Caco-2 (cell line): Measurements from ENCODE around the gene COPZ1. TPM values are rescaled to one million over a fixed set of nuclear protein-coding genes. Genes with fewer than 3 reads are reported as not detected.
"Not testable (repeated sequence)": the region's sequence is repeated elsewhere in the genome, so short reads cannot be mapped to it uniquely, and the experiment has no call there.

Source experiments
- BruUV-seq: library from RNA; stranded (reverse); fragments of 400-500 nt; replicated peaks from 2 replicates; lab custom pipeline; 2021; lab: Mats Ljungman, UMichigan
- CTCF ChIA-PET: fragments of 300-600 bp; sonication (Branson Sonifier 250); formaldehyde crosslinking; loops from one replicate; lab custom pipeline; 2022; ENCODE audit warnings: antibody characterized with exemption; lab: Charles Lee
- POLR2A ChIA-PET: fragments of 300-600 bp; sonication (Branson Sonifier 250); formaldehyde crosslinking; loops from one replicate; lab custom pipeline; 2022; ENCODE audit warnings: antibody characterized with exemption; lab: Charles Lee
- DNase-seq, 2 experiments: peaks; one replicate each; pipeline versions ENCODE4 v3.0.0 to v3.0.0-alpha.2; 2020 to 2022
- H3K27me3 ChIP-seq: replicated peaks from 2 replicates; pipeline ENCODE4 v1.6.0; 2011; ENCODE audit warnings: low read length; ENCODE audit not compliant: control insufficient read depth, insufficient read depth
- H3K36me3 ChIP-seq: 2 replicates; pipeline ENCODE4 v1.5.1; 2011; ENCODE audit warnings: low read length; ENCODE audit not compliant: control insufficient read depth, insufficient read depth
- H3K4me1 ChIP-seq: fragments of 250-450 bp; sonication (Bioruptor Pico); 2 replicates; pipeline ENCODE4 v1.5.1; 2020; ENCODE audit warnings: mild to moderate bottlenecking
- H3K4me3 ChIP-seq: 2 replicates; pipeline ENCODE4 v1.5.1; 2011; ENCODE audit warnings: low read depth, mild to moderate bottlenecking, control low read depth, low read length
- H3K9me3 ChIP-seq: fragments of 250-450 bp; sonication (Bioruptor Pico); 2 replicates; pipeline ENCODE4 v1.5.1; 2020; ENCODE audit warnings: mild to moderate bottlenecking, moderate library complexity
- H3K27ac Mint-ChIP-seq: one replicate; pipeline ENCODE4 v1.8.0; 2022; ENCODE audit warnings: mixed read lengths; ENCODE audit not compliant: unreplicated experiment
- H3K27me3 Mint-ChIP-seq: one replicate; pipeline ENCODE4 v1.8.0; 2022; ENCODE audit warnings: mixed read lengths; ENCODE audit not compliant: insufficient read depth, unreplicated experiment
- H3K36me3 Mint-ChIP-seq: one replicate; pipeline ENCODE4 v1.8.0; 2022; ENCODE audit warnings: mild to moderate bottlenecking, mixed read lengths; ENCODE audit not compliant: insufficient read depth, unreplicated experiment
- H3K4me1 Mint-ChIP-seq: one replicate; pipeline ENCODE4 v1.8.0; 2022; ENCODE audit warnings: low read depth, mixed read lengths; ENCODE audit not compliant: unreplicated experiment
- H3K4me3 Mint-ChIP-seq: one replicate; pipeline ENCODE4 v1.8.0; 2022; ENCODE audit warnings: mild to moderate bottlenecking, moderate library complexity, mixed read lengths; ENCODE audit not compliant: unreplicated experiment
- H3K9me3 Mint-ChIP-seq: one replicate; pipeline ENCODE4 v1.8.0; 2022; ENCODE audit warnings: mixed read lengths; ENCODE audit not compliant: unreplicated experiment
- CTCF ChIP-seq, 2 experiments: fragments of 200-600 bp in 1 of 2; IDR thresholded peaks; 1 replicate in 1 of 2; 2 replicates in 1 of 2; pipeline versions ENCODE4 v1.5.1 to v1.8.0; 2011 to 2022; ENCODE audit warnings: antibody characterized with exemption in 1 of 2, control low read depth in 1 of 2, inconsistent platforms in 1 of 2, low read depth in 1 of 2, low read length in 1 of 2, mild to moderate bottlenecking in 1 of 2, moderate library complexity in 1 of 2; ENCODE audit not compliant: insufficient read depth in 1 of 2, severe bottlenecking in 1 of 2, unreplicated experiment in 1 of 2
- intact Hi-C: fragments of 100-400 bp; cut with micrococcal nuclease; formaldehyde crosslinking; loops from one replicate; pipeline ENCODE4 v1.10.0; 2022; ENCODE audit not compliant: unreplicated experiment
- total RNA-seq: library from RNA; stranded (reverse); gene quantifications from 2 replicates; pipeline ENCODE4 v1.2.3, GENCODE V29; 2022

The COPZ1 gene
- total RNA-seq, 1 experiment from 2014 or later, result 129 TPM

- no peaks in the 10 kb centered on the region for H3K9me3 Mint-ChIP-seq
- intact Hi-C loops, result no loop called here
Observed at GRCh38 chr12:54282949-54283593, 41.9 kb upstream of the COPZ1 start.

GRCh38 chr12:54284070-54284780, 40.7 kb upstream of the COPZ1 start:
- H3K4me3 Mint-ChIP-seq, H3K27ac Mint-ChIP-seq, BruUV-seq, intact Hi-C loops, H3K9me3 Mint-ChIP-seq, H3K27me3 Mint-ChIP-seq, H3K36me3 ChIP-seq, H3K36me3 Mint-ChIP-seq, DNase-seq, H3K27me3 ChIP-seq, H3K9me3 ChIP-seq: not testable (repeated sequence)
- POLR2A ChIA-PET, result interaction anchor here (0.7 kb wide), 1 partner anchor 41 kb away, joined by 3 read pairs; the partner anchor contains the start of gene COPZ1
- peaks cover 19% of the 10 kb centered on the region for H3K4me1 Mint-ChIP-seq
- CTCF ChIA-PET, result interaction anchor here (1.3 to 3.0 kb wide), 2 partner anchors 41 kb away, joined by 3 to 21 read pairs; partner anchors contain the start of gene COPZ1
- peaks cover 38% of the 10 kb centered on the region for H3K4me1 ChIP-seq
- H3K4me3 ChIP-seq, result peak overlapping the region; percentile 4; the same call in 1 of the 2 replicates

More at GRCh38 chr12:54282949-54283593, 41.9 kb upstream of the COPZ1 start:
- no peaks in the 10 kb centered on the region for H3K9me3 ChIP-seq
- H3K27me3 ChIP-seq, result no peaks in the 10 kb centered on the region
- BruUV-seq, result no TSS peak
- no peaks in the 10 kb centered on the region for H3K27me3 Mint-ChIP-seq
- H3K4me3 ChIP-seq, result peak overlapping the region; percentile 80
- ChIA-PET POLR2A (interaction anchor here (0.6 kb wide), 1 partner anchor 9 kb away, joined by 3 read pairs; no protein-coding TSS in a partner anchor), CTCF (interaction anchor here (0.6 to 1.3 kb wide), 2 partner anchors 18 to 42 kb away, joined by 3 to 12 read pairs; partner anchors contain the start of genes COPZ1 and NFE2)
- H3K36me3 Mint-ChIP-seq, result peaks cover 6% of the 10 kb centered on the region
- H3K36me3 ChIP-seq, result peaks cover 9% of the 10 kb centered on the region
- H3K4me1 ChIP-seq, result peaks cover 44% of the 10 kb centered on the region
- no peak for TF ChIP-seq CTCF (IDR thresholded peaks at IDR 0.05; ENCODE audit: insufficient read depth in 1 of 2, low read depth in 1 of 2, low read length in 1 of 2, severe bottlenecking in 1 of 2, unreplicated experiment in 1 of 2)
- no peak overlapping the region for H3K4me3 Mint-ChIP-seq
- peaks cover 19% of the 10 kb centered on the region for H3K4me1 Mint-ChIP-seq
- DNase-seq, result no peak
- H3K27ac Mint-ChIP-seq, result no peak overlapping the region

GRCh38 chr12:54285150-54286041, 39.5 kb upstream of the COPZ1 start:
- Histone ChIP-seq H3K4me1 (peaks cover 38% of the 10 kb centered on the region), H3K4me3 (no peak overlapping the region), H3K36me3 (peaks cover 9% of the 10 kb centered on the region), H3K9me3 (no peaks in the 10 kb centered on the region), H3K27me3 (no peaks in the 10 kb centered on the region)
- H3K4me3 Mint-ChIP-seq, result no peak overlapping the region
- CTCF ChIA-PET, result interaction anchor here (3.0 kb wide), 1 partner anchor 40 kb away, joined by 21 read pairs; the partner anchor contains the start of gene COPZ1
- no peak for TF ChIP-seq CTCF (IDR thresholded peaks at IDR 0.05; ENCODE audit: insufficient read depth in 1 of 2, low read depth in 1 of 2, low read length in 1 of 2, severe bottlenecking in 1 of 2, unreplicated experiment in 1 of 2)
- DNase-seq, result no peak
- intact Hi-C loops, result no loop called here
- POLR2A ChIA-PET, result interaction anchor here (0.6 kb wide), 1 partner anchor 39 kb away, joined by 5 read pairs; the partner anchor contains the start of gene COPZ1
- BruUV-seq, result no TSS peak
- peaks cover 9% of the 10 kb centered on the region for H3K36me3 Mint-ChIP-seq
- no peaks in the 10 kb centered on the region for H3K27me3 Mint-ChIP-seq
- H3K9me3 Mint-ChIP-seq, result no peaks in the 10 kb centered on the region
- H3K27ac Mint-ChIP-seq, result peak overlapping the region; percentile 80
- peaks cover 19% of the 10 kb centered on the region for H3K4me1 Mint-ChIP-seq
